Measurements from ENCODE around the gene NAALADL1. TPM values are rescaled to one million over a fixed set of nuclear protein-coding genes. Genes with fewer than 3 reads are reported as not detected.
A peak's percentile ranks its signal among the peaks of the same experiment; 100 is the strongest.

Gene NAALADL1
- total RNA-seq, 4 donors from 2014 or later = 0.34 to 19.6 (median 3.1) TPM

- Histone ChIP-seq H3K4me3 (no peak overlapping the region), H3K36me3 (peaks cover 0 to 24% (median 6%) of the 10 kb centered on the region in 3 donors), H3K4me1 (peaks cover 22 to 68% (median 33%) of the 10 kb centered on the region in 3 donors), H3K27me3 (no peaks in the 10 kb centered on the region), H3K9me3 (no peaks in the 10 kb centered on the region), H3K27ac (no peak overlapping the region)
- WGBS, 2 donors = 70 to 83% methylated on average over 11 to 15 of the region's 23 CpGs
- intact Hi-C loops (cut with DNase I) = no loop called here
- DNase-seq = no peak
- TF ChIP-seq CTCF (IDR thresholded peaks at IDR 0.05) = no peak
- TF ChIP-seq POLR2A (IDR thresholded peaks at IDR 0.05) = no peak
These were observed 14.4 kb downstream of the NAALADL1 start for GRCh38 chr11:65043881-65044501.

GRCh38 chr11:65042891-65043290 is 15.5 kb downstream of the NAALADL1 start:
- 48 to 59% methylated on average over 4 to 5 of the region's 6 CpGs for WGBS, 2 donors
- intact Hi-C loops (cut with DNase I) = no loop called here
- Histone ChIP-seq H3K4me3 (no peak overlapping the region), H3K27me3 (no peaks in the 10 kb centered on the region), H3K4me1 (peaks cover 18 to 62% (median 29%) of the 10 kb centered on the region in 3 donors), H3K36me3 (peaks cover under 1 to 35% (median 6%) of the 10 kb centered on the region in 3 donors), H3K27ac (no peak overlapping the region), H3K9me3 (no peaks in the 10 kb centered on the region)
- no peak for DNase-seq
- TF ChIP-seq POLR2A (IDR thresholded peaks at IDR 0.05) (no peak), CTCF (IDR thresholded peaks at IDR 0.05) (no peak)

GRCh38 chr11:65040847-65041622 is 17.3 kb downstream of the NAALADL1 start, which contains the start of gene SAC3D1:
Gene SAC3D1, plus strand, starts transcription at chr11:65041210. Its CDS starts 83 bp downstream, at chr11:65041293.
- Histone ChIP-seq H3K4me3 (peak within 1 kb of the TSS; percentile 73 to 89 (median 80)), H3K9me3 (no peaks in the 10 kb centered on the region), H3K36me3 (peaks cover 6 to 54% (median 10%) of the 10 kb centered on the region in 3 donors), H3K4me1 (peaks cover 10 to 44% (median 22%) of the 10 kb centered on the region in 3 donors), H3K27ac (peak within 1 kb of the TSS; percentile 88 to 98 (median 94)), H3K27me3 (no peaks in the 10 kb centered on the region)
- peak; percentile 58 for DNase-seq
- TF ChIP-seq POLR2A (IDR thresholded peaks at IDR 0.05) = peak in 3 of 4 donors; percentile 31 to 51 (median 45)
- no peak for TF ChIP-seq CTCF (IDR thresholded peaks at IDR 0.05)
- intact Hi-C loops (cut with DNase I) = no loop called here
- WGBS, 2 donors = 0% methylated on average over 1 to 22 of the region's 91 CpGs

- Histone ChIP-seq H3K9me3 (no peaks in the 10 kb centered on the region), H3K36me3 (peaks cover 10 to 57% (median 15%) of the 10 kb centered on the region in 3 donors), H3K27ac (peak overlapping the region; percentile 88 to 98 (median 94)), H3K27me3 (no peaks in the 10 kb centered on the region), H3K4me3 (peak overlapping the region; percentile 73 to 89 (median 80)), H3K4me1 (peaks cover 10 to 42% (median 22%) of the 10 kb centered on the region in 3 donors)
- no peak for DNase-seq
- TF ChIP-seq CTCF (IDR thresholded peaks at IDR 0.05) = no peak
- TF ChIP-seq POLR2A (IDR thresholded peaks at IDR 0.05) = no peak
- WGBS, 2 donors = 7 to 8% methylated on average over 7 of the region's 7 CpGs
- intact Hi-C loops (cut with DNase I) = no loop called here
These were observed 17.9 kb downstream of the NAALADL1 start for GRCh38 chr11:65040520-65040846.

- Histone ChIP-seq H3K27ac (no peak overlapping the region), H3K4me1 (peaks cover 6 to 17% (median 8%) of the 10 kb centered on the region in 3 donors), H3K4me3 (no peak overlapping the region), H3K27me3 (no peaks in the 10 kb centered on the region), H3K9me3 (no peaks in the 10 kb centered on the region), H3K36me3 (peaks cover 8 to 80% (median 40%) of the 10 kb centered on the region in 3 donors)
- no peak for DNase-seq
- intact Hi-C loops (cut with DNase I) = no loop called here
- TF ChIP-seq CTCF (IDR thresholded peaks at IDR 0.05) (no peak), POLR2A (IDR thresholded peaks at IDR 0.05) (no peak)
- WGBS, 2 donors = 78 to 80% methylated on average over 5 to 6 of the region's 6 CpGs
These were observed 21.4 kb downstream of the NAALADL1 start for GRCh38 chr11:65036931-65037330.

Measured in esophagus squamous epithelium (tissue), 5 donors.